ENCODE results near the gene NUMB. TPM values are rescaled to one million over a fixed set of nuclear protein-coding genes. Genes with fewer than 3 reads are reported as not detected.
"Not testable (repeated sequence)": the region's sequence is repeated elsewhere in the genome, so short reads cannot be mapped to it uniquely, and the experiment has no call there.

NUMB gene
- total and polyA plus RNA-seq, 9 donors: 32.9 to 78.2 (median 67.6) TPM

DNA sequence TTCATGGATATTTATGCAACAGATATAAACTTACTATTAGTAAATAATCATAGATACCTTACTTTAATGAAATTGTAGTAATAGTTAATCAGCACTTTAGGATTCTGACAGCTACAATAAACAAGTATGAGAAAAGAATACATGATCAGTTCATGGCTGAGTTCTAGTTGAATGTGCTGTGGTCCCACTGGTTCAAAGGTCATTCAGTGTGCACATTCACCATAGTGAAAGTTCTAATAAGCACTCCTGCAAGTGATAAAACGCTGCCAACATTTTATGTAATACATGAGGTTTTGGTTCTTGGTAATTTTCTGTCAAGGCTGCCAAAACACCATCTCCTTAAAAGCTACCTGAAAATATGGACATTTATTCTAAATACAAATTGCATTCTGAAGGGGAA lies 92.6 kb downstream of the NUMB start:
- intact Hi-C loops (cut with DNase I): no loop called here
- 29 to 60% (median 36%) methylated on average over 1 of the region's 1 CpG for WGBS, 3 donors

DNA sequence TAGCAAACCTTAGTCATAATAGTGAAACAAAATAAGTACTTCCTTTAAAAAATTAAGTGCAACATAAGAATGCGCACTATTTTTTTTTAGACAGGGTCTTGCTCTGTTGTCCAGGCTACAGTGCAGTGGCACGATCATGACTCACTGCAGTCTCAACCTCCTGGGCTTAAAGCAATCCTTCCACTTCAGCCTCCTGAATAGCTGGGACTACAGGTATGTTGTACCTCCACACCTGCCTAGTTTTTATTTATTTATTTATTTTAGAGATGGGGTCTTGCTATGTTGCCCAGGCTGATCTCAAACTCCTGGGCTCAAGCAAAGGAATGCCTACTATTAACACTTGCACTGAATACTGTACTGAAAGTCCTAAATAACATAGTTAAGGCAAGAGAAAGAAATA lies 93.8 kb downstream of the NUMB start:
- no peak overlapping the region for H3K27ac ChIP-seq
- no peak overlapping the region for H3K4me3 ChIP-seq
- intact Hi-C loops (cut with DNase I): no loop called here
- WGBS, 3 donors: 95 to 97% (median 95%) methylated on average over 2 of the region's 2 CpGs
- TF ChIP-seq EP300 (IDR thresholded peaks at IDR 0.05) (no peak), POLR2A (IDR thresholded peaks at IDR 0.05) (no peak)
- TF ChIP-seq, protein P1, sequence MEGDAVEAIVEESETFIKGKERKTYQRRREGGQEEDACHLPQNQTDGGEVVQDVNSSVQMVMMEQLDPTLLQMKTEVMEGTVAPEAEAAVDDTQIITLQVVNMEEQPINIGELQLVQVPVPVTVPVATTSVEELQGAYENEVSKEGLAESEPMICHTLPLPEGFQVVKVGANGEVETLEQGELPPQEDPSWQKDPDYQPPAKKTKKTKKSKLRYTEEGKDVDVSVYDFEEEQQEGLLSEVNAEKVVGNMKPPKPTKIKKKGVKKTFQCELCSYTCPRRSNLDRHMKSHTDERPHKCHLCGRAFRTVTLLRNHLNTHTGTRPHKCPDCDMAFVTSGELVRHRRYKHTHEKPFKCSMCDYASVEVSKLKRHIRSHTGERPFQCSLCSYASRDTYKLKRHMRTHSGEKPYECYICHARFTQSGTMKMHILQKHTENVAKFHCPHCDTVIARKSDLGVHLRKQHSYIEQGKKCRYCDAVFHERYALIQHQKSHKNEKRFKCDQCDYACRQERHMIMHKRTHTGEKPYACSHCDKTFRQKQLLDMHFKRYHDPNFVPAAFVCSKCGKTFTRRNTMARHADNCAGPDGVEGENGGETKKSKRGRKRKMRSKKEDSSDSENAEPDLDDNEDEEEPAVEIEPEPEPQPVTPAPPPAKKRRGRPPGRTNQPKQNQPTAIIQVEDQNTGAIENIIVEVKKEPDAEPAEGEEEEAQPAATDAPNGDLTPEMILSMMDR (IDR thresholded peaks at IDR 0.05): no peak
- no peaks in the 10 kb centered on the region for H3K4me1 ChIP-seq (ENCODE audit: insufficient read depth)
- no peaks in the 10 kb centered on the region for H3K27me3 ChIP-seq
- no peak for DNase-seq
- no peaks in the 10 kb centered on the region for H3K9me3 ChIP-seq
- no peaks in the 10 kb centered on the region for H3K36me3 ChIP-seq

More for the DNA sequence above, 92.6 kb downstream of the NUMB start:
- H3K9me3 ChIP-seq: no peaks in the 10 kb centered on the region
- H3K27ac ChIP-seq: no peak overlapping the region
- no peak for DNase-seq
- TF ChIP-seq POLR2A (IDR thresholded peaks at IDR 0.05) (no peak), EP300 (IDR thresholded peaks at IDR 0.05) (no peak)
- TF ChIP-seq, protein P1 (IDR thresholded peaks at IDR 0.05): no peak
- no peaks in the 10 kb centered on the region for H3K4me1 ChIP-seq (ENCODE audit: insufficient read depth)
- H3K36me3 ChIP-seq: no peaks in the 10 kb centered on the region
- no peak overlapping the region for H3K4me3 ChIP-seq
- no peaks in the 10 kb centered on the region for H3K27me3 ChIP-seq

DNA sequence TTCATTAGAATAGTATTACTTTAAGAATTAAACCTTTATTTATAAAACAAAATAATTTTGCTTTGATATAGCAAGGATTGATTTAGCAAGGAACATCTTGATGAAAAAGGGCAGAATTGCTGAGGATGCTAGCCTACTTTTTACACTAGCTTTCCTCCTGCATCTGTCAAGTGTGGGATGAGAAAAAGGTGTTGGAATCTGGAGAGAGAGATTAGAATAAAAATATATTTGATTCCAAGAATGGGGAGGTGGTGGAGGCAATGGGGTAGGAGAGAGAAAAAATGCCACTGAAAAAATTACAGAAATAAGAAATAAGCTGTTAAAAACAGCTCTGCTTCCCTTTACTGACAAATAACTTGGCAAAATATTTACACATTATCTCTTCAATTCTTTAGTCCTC lies 98.9 kb downstream of the NUMB start:
- Histone ChIP-seq H3K4me1 (ENCODE audit: insufficient read depth) (no peaks in the 10 kb centered on the region), H3K4me3 (no peak overlapping the region), H3K27ac (no peak overlapping the region), H3K36me3 (no peaks in the 10 kb centered on the region), H3K9me3 (no peaks in the 10 kb centered on the region), H3K27me3 (no peaks in the 10 kb centered on the region)
- TF ChIP-seq EP300 (IDR thresholded peaks at IDR 0.05) (no peak), POLR2A (IDR thresholded peaks at IDR 0.05) (no peak)
- TF ChIP-seq, protein P1 (IDR thresholded peaks at IDR 0.05): no peak
- no peak for DNase-seq
- intact Hi-C loops (cut with DNase I): no loop called here

DNA sequence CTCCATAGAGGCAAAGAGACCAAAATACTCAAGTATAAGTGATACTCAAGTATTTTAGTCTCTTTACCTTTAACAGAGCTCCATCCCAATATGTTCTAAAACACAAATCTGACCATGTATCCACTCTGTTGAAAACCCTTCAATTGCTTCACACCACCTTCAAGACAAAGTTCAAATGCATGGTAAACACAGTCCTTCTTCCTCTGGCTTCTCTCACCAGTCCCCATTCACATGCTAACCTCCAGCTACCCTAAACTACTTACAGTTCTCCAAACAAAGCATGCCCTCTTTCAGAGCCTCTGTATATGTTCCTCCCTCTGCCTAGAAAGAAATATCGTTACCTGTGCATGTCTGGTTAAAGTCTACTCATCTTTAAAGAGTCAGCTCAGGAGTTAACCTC lies 100.2 kb downstream of the NUMB start:
- Histone ChIP-seq H3K27me3 (no peaks in the 10 kb centered on the region), H3K4me1 (ENCODE audit: insufficient read depth) (no peaks in the 10 kb centered on the region), H3K36me3 (no peaks in the 10 kb centered on the region), H3K27ac (no peak overlapping the region), H3K9me3 (no peaks in the 10 kb centered on the region), H3K4me3 (no peak overlapping the region)
- intact Hi-C loops (cut with DNase I): no loop called here
- 94 to 95% (median 94%) methylated on average over 1 of the region's 1 CpG for WGBS, 3 donors
- no peak for DNase-seq
- TF ChIP-seq POLR2A (IDR thresholded peaks at IDR 0.05) (no peak), EP300 (IDR thresholded peaks at IDR 0.05) (no peak)
- TF ChIP-seq, protein P1 (IDR thresholded peaks at IDR 0.05): no peak

DNA sequence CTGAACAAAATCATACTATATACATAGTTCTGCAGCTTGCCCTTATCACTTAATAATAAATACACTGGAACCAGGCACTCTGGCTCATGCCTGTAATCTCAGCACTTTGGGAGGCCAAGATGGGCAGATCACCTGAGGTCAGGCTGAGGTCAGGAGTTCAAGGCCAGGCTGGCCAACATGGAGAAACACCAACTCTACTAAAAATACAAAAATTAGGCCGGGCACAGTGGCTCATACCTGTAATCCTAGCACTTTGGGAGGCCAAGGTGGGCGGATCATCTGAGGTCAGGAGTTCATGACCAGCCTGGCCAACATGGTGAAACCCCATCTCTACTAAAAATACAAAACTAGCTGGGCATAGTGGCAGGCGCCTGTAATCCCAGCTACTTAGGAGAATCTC lies 109.3 kb downstream of the NUMB start:
- H3K4me3 ChIP-seq; H3K9me3 ChIP-seq; H3K36me3 ChIP-seq; H3K4me1 ChIP-seq (ENCODE audit: insufficient read depth); DNase-seq; intact Hi-C loops (cut with DNase I); H3K27me3 ChIP-seq; H3K27ac ChIP-seq: not testable (repeated sequence)
- WGBS, 3 donors: 87 to 96% (median 93%) methylated on average over 3 of the region's 3 CpGs
